ENCODE measurements around the gene CPT2. TPM values are rescaled to one million over a fixed set of nuclear protein-coding genes. Genes with fewer than 3 reads are reported as not detected.
"Not testable (repeated sequence)": the region's sequence is repeated elsewhere in the genome, so short reads cannot be mapped to it uniquely, and the experiment has no call there.

Gene CPT2
- total RNA-seq, 2 donors from 2014 or later, result 12.3 to 14.7 TPM

DNA sequence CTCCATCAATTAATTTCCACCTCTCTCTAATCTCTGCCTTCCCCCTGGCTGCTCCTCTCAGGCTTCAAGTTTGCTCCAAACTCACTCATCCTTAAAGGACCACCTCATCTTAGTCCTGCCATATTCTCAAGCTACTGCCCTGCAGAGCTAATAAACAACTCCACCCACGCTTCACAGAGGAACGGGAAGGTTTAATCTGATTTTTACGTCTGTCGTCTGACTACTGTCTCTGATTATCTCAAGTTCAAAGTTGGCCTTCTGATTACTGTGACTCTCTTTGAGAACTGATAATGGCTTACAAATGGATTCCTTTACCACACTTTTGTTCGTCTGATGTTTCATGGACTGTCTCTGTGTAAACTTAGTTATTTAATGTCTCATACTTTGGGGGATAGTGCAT, 7.6 kb upstream of the CPT2 start:
- H3K9me3 Mint-ChIP-seq, result no peaks in the 10 kb centered on the region
- no peak for DNase-seq (ENCODE audit: low spot score)
- no peak overlapping the region for H3K27ac Mint-ChIP-seq
- peaks cover 0 to 6% of the 10 kb centered on the region in 2 donors for H3K27me3 Mint-ChIP-seq
- H3K4me3 Mint-ChIP-seq, result no peak overlapping the region
- no peaks in the 10 kb centered on the region for H3K36me3 Mint-ChIP-seq
- ATAC-seq, result no peak
- peaks cover 0 to 4% of the 10 kb centered on the region in 2 donors for H3K4me1 Mint-ChIP-seq (ENCODE audit: low read depth in 2 of 2)

DNA sequence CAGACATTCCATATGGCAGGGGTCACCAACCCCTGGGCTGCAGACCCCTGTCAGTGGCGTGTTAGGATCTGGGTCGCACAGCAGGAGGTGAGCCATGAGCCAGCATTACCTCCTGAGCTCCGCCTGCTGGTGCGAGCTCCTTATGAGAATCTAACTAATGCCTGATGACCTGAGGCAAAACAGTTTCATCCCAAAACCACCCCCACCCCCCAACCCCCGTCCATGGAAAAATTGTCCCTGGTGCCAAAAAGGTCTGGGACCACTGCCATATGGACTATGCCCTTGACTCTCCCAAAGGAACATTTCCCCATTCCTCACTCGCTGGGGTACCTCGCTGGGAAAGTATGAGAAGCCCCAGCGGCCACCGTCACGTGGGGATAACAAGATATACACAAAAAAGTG, 6.4 kb upstream of the CPT2 start:
- DNase-seq (ENCODE audit: low spot score) (no peak), ATAC-seq (no peak)
- no peaks in the 10 kb centered on the region for H3K9me3 Mint-ChIP-seq
- H3K36me3 Mint-ChIP-seq, result no peaks in the 10 kb centered on the region
- H3K4me1 Mint-ChIP-seq (ENCODE audit: low read depth in 2 of 2), result peaks cover 0 to 4% of the 10 kb centered on the region in 2 donors
- H3K27ac Mint-ChIP-seq, result no peak overlapping the region
- H3K4me3 Mint-ChIP-seq, result no peak overlapping the region
- peaks cover 0 to 6% of the 10 kb centered on the region in 2 donors for H3K27me3 Mint-ChIP-seq

DNA sequence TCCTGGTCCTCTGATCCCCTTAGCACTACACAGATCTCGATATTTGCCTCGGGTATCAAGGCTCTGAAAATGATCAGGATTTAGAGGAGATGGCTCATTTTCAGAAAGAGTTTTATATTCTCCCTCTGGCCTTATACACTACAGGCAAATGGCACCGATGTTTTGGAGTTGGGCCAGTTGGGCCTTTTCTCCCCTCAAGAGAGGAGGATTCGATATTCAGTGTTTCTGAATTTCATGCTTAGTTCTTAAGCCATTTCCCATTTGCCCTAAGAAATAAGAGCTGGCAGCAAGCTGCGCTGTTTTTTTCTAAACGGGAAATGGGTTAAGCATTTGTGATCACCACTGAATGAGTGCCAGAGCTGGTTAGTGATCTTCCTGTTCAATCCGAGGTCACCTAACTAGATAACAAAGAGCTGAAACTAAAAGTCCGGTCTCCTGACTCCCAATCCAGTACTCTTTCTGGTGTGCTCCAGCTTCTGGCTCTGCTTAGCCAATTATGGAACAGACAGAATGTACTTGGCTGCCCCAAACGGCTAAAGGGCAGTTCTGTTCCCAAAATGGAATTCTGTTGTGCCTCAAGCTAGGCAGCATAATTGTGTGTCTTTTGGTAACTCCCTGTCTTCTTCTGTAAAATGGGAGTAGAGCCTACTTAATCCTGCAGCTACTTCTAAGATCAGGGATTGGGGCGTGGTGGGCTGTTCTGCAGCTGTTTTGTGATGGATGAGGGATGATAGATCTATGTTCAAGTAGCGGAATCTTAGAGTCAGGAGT, 1.2 kb upstream of the CPT2 start:
- H3K27me3 Mint-ChIP-seq, result no peaks in the 10 kb centered on the region
- no peaks in the 10 kb centered on the region for H3K9me3 Mint-ChIP-seq
- H3K4me3 Mint-ChIP-seq, result peak overlapping the region; percentile 94
- DNase-seq (ENCODE audit: low spot score), result no peak
- ATAC-seq, result no peak
- H3K4me1 Mint-ChIP-seq (ENCODE audit: low read depth in 2 of 2), result peaks cover 23 to 29% of the 10 kb centered on the region in 2 donors
- H3K36me3 Mint-ChIP-seq, result peaks cover 13% of the 10 kb centered on the region
- H3K27ac Mint-ChIP-seq, result peak overlapping the region; percentile 97

DNA sequence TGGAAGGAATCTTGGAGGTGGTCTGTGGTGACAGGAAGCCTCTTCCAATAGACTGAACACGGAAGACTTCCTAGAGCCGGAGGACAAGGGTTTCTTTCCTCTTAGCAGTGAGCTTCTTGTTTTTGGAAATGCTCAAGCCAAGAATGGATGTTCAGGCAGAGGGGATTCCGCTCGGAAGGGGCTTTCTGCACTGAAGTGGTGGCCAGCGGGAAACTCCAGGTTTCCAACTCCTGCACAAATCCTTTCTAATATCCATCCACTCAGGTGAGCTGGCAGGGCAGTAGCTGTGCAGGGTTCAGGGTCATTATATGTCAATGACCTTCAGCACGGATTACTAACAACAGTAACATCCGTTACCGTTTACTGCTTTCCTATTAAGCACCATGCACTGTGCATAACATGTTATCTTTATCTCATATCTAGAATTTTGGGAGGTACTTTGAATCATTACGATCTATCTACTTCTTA, 573 bp upstream of the CPT2 start:
- Mint-ChIP-seq H3K27ac (peak overlapping the region; percentile 97), H3K4me1 (ENCODE audit: low read depth in 2 of 2) (peaks cover 23 to 26% of the 10 kb centered on the region in 2 donors), H3K4me3 (peak overlapping the region; percentile 94), H3K27me3 (no peaks in the 10 kb centered on the region), H3K9me3 (no peaks in the 10 kb centered on the region), H3K36me3 (peaks cover 13% of the 10 kb centered on the region)
- ATAC-seq, result peak in 1 of 2 donors; percentile 18
- no peak for DNase-seq (ENCODE audit: low spot score)

GRCh38 chr1:53197291-53198200, 922 bp downstream of the CPT2 start:
- no peaks in the 10 kb centered on the region for H3K9me3 Mint-ChIP-seq
- H3K27ac Mint-ChIP-seq, result peak overlapping the region; percentile 97

GRCh38 chr1:53198241-53198651, 1.6 kb downstream of the CPT2 start:
- no peak for DNase-seq (ENCODE audit: low spot score)
- ATAC-seq, result no peak
- Mint-ChIP-seq H3K4me1 (ENCODE audit: low read depth in 2 of 2) (peaks cover 23 to 26% of the 10 kb centered on the region in 2 donors), H3K27ac (peak overlapping the region; percentile 97), H3K36me3 (peaks cover 22% of the 10 kb centered on the region), H3K9me3 (no peaks in the 10 kb centered on the region), H3K4me3 (peak overlapping the region; percentile 96), H3K27me3 (no peaks in the 10 kb centered on the region)

More at GRCh38 chr1:53197291-53198200, 922 bp downstream of the CPT2 start:
- Mint-ChIP-seq H3K27me3 (no peaks in the 10 kb centered on the region), H3K4me3 (peak overlapping the region; percentile 96), H3K36me3 (peaks cover 15% of the 10 kb centered on the region), H3K4me1 (ENCODE audit: low read depth in 2 of 2) (peaks cover 23 to 26% of the 10 kb centered on the region in 2 donors)
- DNase-seq (ENCODE audit: low spot score) (no peak), ATAC-seq (no peak)

DNA sequence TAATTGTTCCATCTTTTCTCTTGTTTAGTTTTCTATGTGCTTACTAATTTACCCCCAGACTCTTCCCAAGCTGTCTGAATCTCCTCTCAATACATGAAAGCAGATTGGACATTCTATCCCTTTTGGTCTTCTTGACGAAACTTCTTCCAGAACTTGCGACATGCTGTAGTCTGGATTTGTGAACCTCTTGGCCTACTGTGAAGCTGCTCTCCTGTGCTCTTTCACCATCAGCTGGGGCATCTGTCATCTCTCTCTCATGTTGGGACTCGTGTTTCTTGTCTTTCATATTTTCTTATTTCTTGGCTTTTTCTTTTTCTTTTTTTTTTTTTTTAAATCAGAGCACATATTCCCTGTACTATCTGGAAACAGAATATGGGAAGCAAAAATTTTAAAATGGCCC, 6.8 kb downstream of the CPT2 start:
- H3K9me3 Mint-ChIP-seq, result peaks cover 4% of the 10 kb centered on the region
- no peak for ATAC-seq
- H3K27me3 Mint-ChIP-seq, result no peaks in the 10 kb centered on the region

DNA sequence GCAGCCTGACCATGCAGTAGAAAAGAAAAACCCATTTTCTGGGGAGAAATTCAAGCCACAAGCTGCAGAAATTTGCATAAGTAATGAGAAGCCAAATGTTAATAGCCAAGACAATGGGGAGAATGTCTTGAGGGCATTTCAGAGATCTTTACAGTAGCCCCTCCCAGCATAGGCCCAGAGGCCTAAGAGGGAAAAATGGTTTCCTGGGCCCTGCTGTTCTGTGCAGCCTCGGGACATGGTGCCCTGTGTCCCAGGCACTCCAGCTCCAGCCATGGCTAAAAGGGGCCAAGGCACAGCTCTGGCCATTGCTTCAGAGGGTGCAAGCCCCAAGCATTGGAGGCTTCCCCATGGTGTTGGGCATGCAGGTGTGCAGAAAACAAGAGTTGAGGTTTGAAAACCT, 8.9 kb downstream of the CPT2 start:
- not testable (repeated sequence) for H3K27ac Mint-ChIP-seq; H3K4me1 Mint-ChIP-seq (ENCODE audit: low read depth in 2 of 2); ATAC-seq; H3K9me3 Mint-ChIP-seq; H3K4me3 Mint-ChIP-seq; DNase-seq (ENCODE audit: low spot score); H3K27me3 Mint-ChIP-seq
- H3K36me3 Mint-ChIP-seq, result peaks cover 46% of the 10 kb centered on the region

More for the DNA sequence above, 6.8 kb downstream of the CPT2 start:
- peak overlapping the region in 1 of 2 donors; percentile 22 for H3K27ac Mint-ChIP-seq
- no peak overlapping the region for H3K4me3 Mint-ChIP-seq
- no peaks in the 10 kb centered on the region for H3K4me1 Mint-ChIP-seq (ENCODE audit: low read depth in 2 of 2)
- peaks cover 46% of the 10 kb centered on the region for H3K36me3 Mint-ChIP-seq
- DNase-seq (ENCODE audit: low spot score), result no peak

DNA sequence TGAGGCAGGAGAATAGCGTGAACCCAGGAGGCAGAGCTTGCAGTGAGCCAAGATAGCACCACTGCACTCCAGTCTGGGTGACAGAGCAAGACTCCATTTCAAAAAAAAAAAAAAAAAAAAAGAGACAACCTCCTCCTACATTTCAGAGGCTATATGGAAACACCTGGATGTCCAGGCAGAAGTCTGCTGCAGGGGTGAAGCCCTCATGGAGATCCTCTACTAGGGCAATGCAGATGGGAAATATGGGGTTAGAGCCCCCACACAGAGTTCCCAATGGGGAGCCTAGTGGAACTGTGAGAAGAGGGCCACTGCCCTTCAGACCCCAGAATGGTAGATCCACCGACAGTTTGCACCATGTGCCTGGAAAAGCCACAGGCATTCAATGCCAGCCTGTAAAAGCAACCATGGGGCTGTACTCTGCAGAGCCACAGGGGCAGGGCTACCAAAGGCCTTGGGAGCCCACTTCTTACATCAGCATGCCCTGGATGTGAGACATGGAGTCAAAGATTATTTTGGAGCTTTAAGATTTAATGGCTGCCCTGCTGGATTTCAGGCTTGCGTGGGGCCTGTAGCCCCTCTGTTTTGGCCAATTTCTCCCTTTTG, 9.6 kb downstream of the CPT2 start:
- not testable (repeated sequence) for H3K4me1 Mint-ChIP-seq (ENCODE audit: low read depth in 2 of 2); H3K9me3 Mint-ChIP-seq; H3K27ac Mint-ChIP-seq; ATAC-seq; H3K4me3 Mint-ChIP-seq; H3K27me3 Mint-ChIP-seq; DNase-seq (ENCODE audit: low spot score)
- H3K36me3 Mint-ChIP-seq, result peaks cover 46% of the 10 kb centered on the region

DNA sequence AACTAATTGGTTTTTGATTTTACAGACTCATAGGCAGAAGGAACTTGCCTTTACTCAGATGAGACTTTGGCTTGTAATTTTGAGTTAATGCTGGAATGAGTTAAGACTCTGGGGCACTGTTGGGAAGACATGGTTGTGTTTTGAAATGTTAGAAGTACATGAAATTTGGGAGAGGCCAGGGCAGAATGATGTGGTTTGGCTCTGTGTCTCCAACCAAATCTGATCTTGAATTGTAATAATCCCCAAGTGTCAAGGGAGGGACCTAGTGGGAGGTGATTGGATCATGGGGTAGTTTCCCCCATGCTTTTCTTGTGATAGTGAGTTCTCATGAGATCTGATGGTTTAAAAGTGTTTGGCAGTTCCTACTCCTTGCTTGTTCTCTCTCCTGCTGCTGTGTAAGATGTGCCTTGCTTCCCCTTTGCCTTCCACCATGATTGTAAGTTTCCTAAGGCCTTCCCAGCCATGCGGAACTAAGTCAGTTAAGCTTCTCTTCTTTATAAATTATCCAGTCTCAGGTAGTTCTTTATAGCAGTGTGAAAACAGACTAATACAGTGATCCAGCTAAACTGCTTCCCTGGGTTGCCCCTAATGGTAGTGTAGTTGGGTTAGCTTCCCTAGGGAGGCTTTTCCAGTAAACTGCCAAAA, 10.2 kb downstream of the CPT2 start:
- no peak for DNase-seq (ENCODE audit: low spot score)
- H3K27me3 Mint-ChIP-seq, result no peaks in the 10 kb centered on the region
- no peaks in the 10 kb centered on the region for H3K4me1 Mint-ChIP-seq (ENCODE audit: low read depth in 2 of 2)
- no peak overlapping the region for H3K4me3 Mint-ChIP-seq
- peaks cover 46% of the 10 kb centered on the region for H3K36me3 Mint-ChIP-seq
- no peak for ATAC-seq
- peaks cover 4% of the 10 kb centered on the region for H3K9me3 Mint-ChIP-seq
- no peak overlapping the region for H3K27ac Mint-ChIP-seq

GRCh38 chr1:53207726-53208125, 11.1 kb downstream of the CPT2 start:
- Mint-ChIP-seq H3K27me3 (no peaks in the 10 kb centered on the region), H3K27ac (no peak overlapping the region), H3K9me3 (peaks cover 4% of the 10 kb centered on the region), H3K4me3 (no peak overlapping the region), H3K36me3 (peaks cover 46% of the 10 kb centered on the region), H3K4me1 (ENCODE audit: low read depth in 2 of 2) (no peaks in the 10 kb centered on the region)
- DNase-seq (ENCODE audit: low spot score) (no peak), ATAC-seq (no peak)

DNA sequence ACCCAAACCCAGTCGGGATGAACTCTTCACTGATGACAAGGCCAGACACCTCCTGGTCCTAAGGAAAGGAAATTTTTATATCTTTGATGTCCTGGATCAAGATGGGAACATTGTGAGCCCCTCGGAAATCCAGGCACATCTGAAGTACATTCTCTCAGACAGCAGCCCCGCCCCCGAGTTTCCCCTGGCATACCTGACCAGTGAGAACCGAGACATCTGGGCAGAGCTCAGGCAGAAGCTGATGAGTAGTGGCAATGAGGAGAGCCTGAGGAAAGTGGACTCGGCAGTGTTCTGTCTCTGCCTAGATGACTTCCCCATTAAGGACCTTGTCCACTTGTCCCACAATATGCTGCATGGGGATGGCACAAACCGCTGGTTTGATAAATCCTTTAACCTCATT, 13.7 kb downstream of the CPT2 start:
- no peaks in the 10 kb centered on the region for H3K4me1 Mint-ChIP-seq (ENCODE audit: low read depth in 2 of 2)
- peaks cover 21% of the 10 kb centered on the region for H3K36me3 Mint-ChIP-seq
- H3K9me3 Mint-ChIP-seq, result peaks cover 4% of the 10 kb centered on the region
- ATAC-seq, result no peak
- H3K27ac Mint-ChIP-seq, result no peak overlapping the region
- no peaks in the 10 kb centered on the region for H3K27me3 Mint-ChIP-seq
- H3K4me3 Mint-ChIP-seq, result no peak overlapping the region
- no peak for DNase-seq (ENCODE audit: low spot score)

- H3K4me1 Mint-ChIP-seq (ENCODE audit: low read depth in 2 of 2), result no peaks in the 10 kb centered on the region
- no peak overlapping the region for H3K27ac Mint-ChIP-seq
- H3K27me3 Mint-ChIP-seq, result no peaks in the 10 kb centered on the region
- peaks cover 20% of the 10 kb centered on the region for H3K36me3 Mint-ChIP-seq
- peaks cover 4% of the 10 kb centered on the region for H3K9me3 Mint-ChIP-seq
- H3K4me3 Mint-ChIP-seq, result no peak overlapping the region
- no peak for ATAC-seq
- DNase-seq (ENCODE audit: low spot score), result no peak
Measured at GRCh38 chr1:53210954-53211353, 14.3 kb downstream of the CPT2 start.

Data from natural killer cell treated with Interleukin-12 subunit alpha and Interleukin-12 subunit beta and Interleukin-15 and Interleukin-18, amount 100 ng/mL, for 72 hours (primary cell).